Upper lobe of left lung (tissue), 6 donors: ENCODE measurements around the gene USB1. TPM values are rescaled to one million over a fixed set of nuclear protein-coding genes. Genes with fewer than 3 reads are reported as not detected.

Source experiments
- ATAC-seq, 2 donors: fragments of 200-7000 bp; cut with Tn5 transposase; one replicate each; pipeline ENCODE4 v1.9.1; 2022; ENCODE audit warnings: mild to moderate bottlenecking in 2 of 2, moderate library complexity in 2 of 2; ENCODE audit not compliant: low FRiP score in 2 of 2
- DNase-seq, 2 donors: peaks; one replicate each; pipeline ENCODE4 v3.0.0-alpha.2; 2019 to 2020
- H3K27ac ChIP-seq, 4 donors: fragments of 200-600 bp; sonication (generic); one replicate each; pipeline ENCODE4 v1.5.1; 2016 to 2019
- H3K27me3 ChIP-seq, 4 donors: fragments of 200-600 bp; sonication (generic); one replicate each; pipeline ENCODE4 v1.5.1; 2017 to 2019
- H3K36me3 ChIP-seq, 4 donors: fragments of 200-600 bp; sonication (generic); one replicate each; pipeline ENCODE4 v1.5.1; 2016 to 2019
- H3K4me1 ChIP-seq, 4 donors: fragments of 200-600 bp; sonication (generic); one replicate each; pipeline ENCODE4 v1.5.1; 2018 to 2019
- H3K4me3 ChIP-seq, 4 donors: fragments of 200-600 bp; sonication (generic); one replicate each; pipeline ENCODE4 v1.5.1; 2017 to 2019; ENCODE audit warnings: mild to moderate bottlenecking in 2 of 4, moderate library complexity in 1 of 4
- H3K9me3 ChIP-seq, 4 donors: fragments of 200-600 bp; sonication (generic); one replicate each; pipeline ENCODE4 v1.5.1; 2018 to 2019
- EP300 ChIP-seq, 4 donors: sonication (generic); formaldehyde crosslinking; IDR thresholded peaks; one replicate each; pipeline ENCODE4 v1.5.1; 2017; ENCODE audit warnings: antibody characterized with exemption in 4 of 4, control low read depth in 2 of 4
- POLR2A ChIP-seq, 4 donors: fragments of 450-650 bp; IDR thresholded peaks; one replicate each; pipeline ENCODE4 v1.5.1; 2016 to 2017; ENCODE audit warnings: antibody characterized with exemption in 4 of 4, mild to moderate bottlenecking in 2 of 4
- POLR2AphosphoS5 ChIP-seq, 2 donors: sonication (generic); formaldehyde crosslinking; IDR thresholded peaks; one replicate each; pipeline ENCODE4 v1.5.1; 2017; ENCODE audit warnings: antibody characterized with exemption in 2 of 2
- WGBS, 2 donors: methylation state at CpG; one replicate each; pipeline ENCODE4 v1.1.5; 2017 to 2018; 5-methylcytosine and 5-hydroxymethylcytosine counted together
- total RNA-seq, 6 donors: library from RNA; depleted of rRNA in 4 of 6; stranded (reverse); fragments of >200 nt in 4 of 6; gene quantifications; one replicate each; pipeline versions ENCODE4 v1.1.0 to v1.2.1, GENCODE V29; 2016 to 2021
- TF ChIP-seq, protein P1 (sequence below), 6 experiments: fragments of 450-650 bp in 4 of 6; fragments of 200-600 bp in 2 of 6; sonication (generic) in 2 of 6; IDR thresholded peaks; one replicate each; pipeline ENCODE4 v1.5.1; 2016 to 2019; ENCODE audit warnings: antibody characterized with exemption in 6 of 6
- donor health status: DM: no; HTN: no; CAD: no; lungs with moderate emphysema.
- donor health status: DM: no; HTN: yes; CAD: no; lungs with severe emphysema.

Gene USB1
- total RNA-seq, 6 donors from 2014 or later: 32.7 to 55.5 (median 46.5) TPM

DNA sequence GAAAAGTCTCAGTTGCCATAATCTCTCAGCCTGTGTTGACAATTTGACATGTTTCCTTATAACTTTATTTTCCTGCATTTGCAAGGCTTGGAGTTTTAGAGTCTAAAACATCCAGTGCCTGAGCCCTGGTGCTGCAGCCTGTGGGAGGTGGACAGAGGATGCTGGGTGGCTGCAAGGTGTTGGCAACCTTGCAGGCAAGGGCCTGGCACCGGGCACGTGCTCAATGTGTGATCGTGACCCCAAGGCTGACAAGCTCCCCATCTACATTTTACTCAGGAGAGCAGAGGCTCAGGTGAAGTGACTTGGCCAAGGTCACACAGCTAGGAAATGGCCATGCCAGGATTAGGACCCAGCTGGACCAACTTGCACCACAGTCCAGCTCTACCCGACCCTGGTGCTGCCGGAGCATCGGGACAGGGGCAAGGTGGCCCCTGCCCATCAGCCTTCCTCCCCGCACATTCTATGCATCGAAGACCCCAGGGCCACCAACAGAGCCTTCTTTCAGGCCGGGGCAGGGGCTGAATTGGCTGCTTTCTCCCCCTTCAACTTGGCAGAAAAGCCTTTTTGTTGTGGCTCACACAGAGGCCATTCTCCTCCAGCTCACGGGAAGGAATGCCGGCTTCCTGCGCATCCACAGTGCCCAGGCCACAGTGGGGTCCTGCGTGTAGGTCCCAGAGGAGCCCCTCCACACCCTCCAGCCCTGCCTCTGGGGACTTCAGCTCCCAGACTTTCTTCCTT is 47.5 kb downstream of the USB1 start:
- WGBS, 2 donors: 89 to 94% methylated on average over 7 to 13 of the region's 13 CpGs
- H3K36me3 ChIP-seq: peaks cover 0 to 17% (median 4%) of the 10 kb centered on the region in 4 donors
- H3K4me3 ChIP-seq: no peak overlapping the region
- H3K4me1 ChIP-seq: peaks cover 6 to 37% (median 22%) of the 10 kb centered on the region in 4 donors
- no peaks in the 10 kb centered on the region for H3K27me3 ChIP-seq
- peak in 1 of 2 donors; percentile 34 for DNase-seq
- no peaks in the 10 kb centered on the region for H3K9me3 ChIP-seq
- TF ChIP-seq, protein P1, sequence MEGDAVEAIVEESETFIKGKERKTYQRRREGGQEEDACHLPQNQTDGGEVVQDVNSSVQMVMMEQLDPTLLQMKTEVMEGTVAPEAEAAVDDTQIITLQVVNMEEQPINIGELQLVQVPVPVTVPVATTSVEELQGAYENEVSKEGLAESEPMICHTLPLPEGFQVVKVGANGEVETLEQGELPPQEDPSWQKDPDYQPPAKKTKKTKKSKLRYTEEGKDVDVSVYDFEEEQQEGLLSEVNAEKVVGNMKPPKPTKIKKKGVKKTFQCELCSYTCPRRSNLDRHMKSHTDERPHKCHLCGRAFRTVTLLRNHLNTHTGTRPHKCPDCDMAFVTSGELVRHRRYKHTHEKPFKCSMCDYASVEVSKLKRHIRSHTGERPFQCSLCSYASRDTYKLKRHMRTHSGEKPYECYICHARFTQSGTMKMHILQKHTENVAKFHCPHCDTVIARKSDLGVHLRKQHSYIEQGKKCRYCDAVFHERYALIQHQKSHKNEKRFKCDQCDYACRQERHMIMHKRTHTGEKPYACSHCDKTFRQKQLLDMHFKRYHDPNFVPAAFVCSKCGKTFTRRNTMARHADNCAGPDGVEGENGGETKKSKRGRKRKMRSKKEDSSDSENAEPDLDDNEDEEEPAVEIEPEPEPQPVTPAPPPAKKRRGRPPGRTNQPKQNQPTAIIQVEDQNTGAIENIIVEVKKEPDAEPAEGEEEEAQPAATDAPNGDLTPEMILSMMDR (IDR thresholded peaks at IDR 0.05): no peak
- TF ChIP-seq POLR2A (IDR thresholded peaks at IDR 0.05) (no peak), POLR2AphosphoS5 (IDR thresholded peaks at IDR 0.05) (no peak)
- ATAC-seq: no peak
- peak overlapping the region in 1 of 4 donors; percentile 73 for H3K27ac ChIP-seq

DNA sequence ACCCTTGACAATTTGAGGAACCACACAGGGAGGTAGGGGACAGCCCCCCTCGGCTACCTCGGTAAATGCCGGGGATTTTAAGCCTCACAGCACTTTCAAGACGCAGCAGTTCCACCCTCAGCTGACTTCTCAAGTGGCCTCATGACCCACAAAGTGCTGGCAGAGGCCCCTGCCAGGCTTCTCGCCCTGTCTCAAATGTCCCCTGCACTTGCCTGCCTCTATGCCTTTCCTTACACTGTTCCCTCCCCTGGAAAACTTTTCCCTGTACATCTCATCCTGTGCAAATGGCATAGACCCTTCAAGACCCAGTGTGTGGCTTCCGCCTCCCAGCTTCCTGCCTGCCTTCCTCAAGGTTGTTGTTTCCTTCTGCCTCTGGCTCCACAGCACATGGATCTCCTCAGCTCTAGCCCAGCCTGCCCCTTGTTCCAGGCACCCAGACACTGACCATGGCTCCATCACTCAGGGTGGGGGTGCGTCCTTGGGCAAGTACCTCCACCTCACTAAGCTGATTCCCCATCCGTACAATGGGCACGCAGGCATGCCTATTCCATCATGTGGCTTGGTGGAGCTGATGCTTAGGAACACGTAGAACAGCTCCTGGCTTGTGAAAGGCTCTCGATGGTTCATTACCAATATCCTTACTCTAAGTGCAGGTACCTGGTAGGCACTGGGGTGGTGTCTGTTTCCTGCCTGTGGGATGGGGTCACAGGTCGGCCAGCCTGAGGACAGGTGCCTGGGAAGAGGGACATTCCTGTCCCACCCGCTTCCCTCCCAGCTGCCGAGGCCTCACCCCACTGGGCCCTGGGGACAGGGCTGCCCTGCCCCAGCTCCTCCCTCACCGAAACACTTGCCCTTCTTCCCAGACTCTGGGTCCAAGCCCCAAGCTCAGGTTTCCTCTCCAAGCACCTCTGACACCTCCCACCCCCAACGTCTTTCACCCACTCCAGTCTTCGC is 48.3 kb downstream of the USB1 start:
- 75 to 77% methylated on average over 17 of the region's 17 CpGs for WGBS, 2 donors
- ATAC-seq: no peak
- TF ChIP-seq, protein P1 (IDR thresholded peaks at IDR 0.05): no peak
- no peak for TF ChIP-seq POLR2A (IDR thresholded peaks at IDR 0.05)
- TF ChIP-seq POLR2AphosphoS5 (IDR thresholded peaks at IDR 0.05): no peak
- no peak for TF ChIP-seq EP300 (IDR thresholded peaks at IDR 0.05)

DNA sequence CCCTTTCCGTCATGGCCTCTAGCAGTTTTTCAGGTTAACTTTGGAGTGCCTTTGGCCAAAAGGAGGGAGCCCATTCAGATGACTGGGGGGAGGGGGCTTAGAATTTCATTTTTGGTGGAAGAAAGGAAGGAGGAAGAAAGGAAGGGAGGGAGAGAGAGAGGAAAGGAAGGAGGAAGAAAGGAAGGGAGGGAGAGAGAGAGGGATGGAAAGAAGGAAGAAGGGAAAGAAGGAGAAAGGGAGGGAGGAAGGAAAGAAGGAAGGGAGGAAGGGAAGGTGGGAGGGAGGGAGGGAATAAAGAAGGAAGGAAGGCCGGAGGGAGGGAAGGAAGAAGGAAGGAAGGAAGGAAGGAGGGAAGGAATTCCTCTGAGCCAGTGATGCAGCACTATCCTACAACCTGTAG is 50.1 kb downstream of the USB1 start:
- no peaks in the 10 kb centered on the region for H3K36me3 ChIP-seq
- H3K4me3 ChIP-seq: no peak overlapping the region
- H3K27ac ChIP-seq: no peak overlapping the region
- no peaks in the 10 kb centered on the region for H3K9me3 ChIP-seq
- 69% methylated on average over 2 of the region's 2 CpGs for WGBS, 2 donors
- peaks cover 6 to 34% (median 22%) of the 10 kb centered on the region in 4 donors for H3K4me1 ChIP-seq
- TF ChIP-seq, protein P1 (IDR thresholded peaks at IDR 0.05): no peak
- TF ChIP-seq POLR2AphosphoS5 (IDR thresholded peaks at IDR 0.05) (no peak), EP300 (IDR thresholded peaks at IDR 0.05) (no peak), POLR2A (IDR thresholded peaks at IDR 0.05) (no peak)
- no peak for ATAC-seq
- no peaks in the 10 kb centered on the region for H3K27me3 ChIP-seq
- DNase-seq: no peak

More for the DNA sequence above, 48.3 kb downstream of the USB1 start:
- Histone ChIP-seq H3K36me3 (peaks cover 0 to 8% (median 0%) of the 10 kb centered on the region in 4 donors), H3K4me1 (peaks cover 6 to 37% (median 22%) of the 10 kb centered on the region in 4 donors), H3K4me3 (no peak overlapping the region), H3K27me3 (no peaks in the 10 kb centered on the region), H3K9me3 (no peaks in the 10 kb centered on the region), H3K27ac (peak overlapping the region in 1 of 4 donors; percentile 61)
- DNase-seq: no peak

DNA sequence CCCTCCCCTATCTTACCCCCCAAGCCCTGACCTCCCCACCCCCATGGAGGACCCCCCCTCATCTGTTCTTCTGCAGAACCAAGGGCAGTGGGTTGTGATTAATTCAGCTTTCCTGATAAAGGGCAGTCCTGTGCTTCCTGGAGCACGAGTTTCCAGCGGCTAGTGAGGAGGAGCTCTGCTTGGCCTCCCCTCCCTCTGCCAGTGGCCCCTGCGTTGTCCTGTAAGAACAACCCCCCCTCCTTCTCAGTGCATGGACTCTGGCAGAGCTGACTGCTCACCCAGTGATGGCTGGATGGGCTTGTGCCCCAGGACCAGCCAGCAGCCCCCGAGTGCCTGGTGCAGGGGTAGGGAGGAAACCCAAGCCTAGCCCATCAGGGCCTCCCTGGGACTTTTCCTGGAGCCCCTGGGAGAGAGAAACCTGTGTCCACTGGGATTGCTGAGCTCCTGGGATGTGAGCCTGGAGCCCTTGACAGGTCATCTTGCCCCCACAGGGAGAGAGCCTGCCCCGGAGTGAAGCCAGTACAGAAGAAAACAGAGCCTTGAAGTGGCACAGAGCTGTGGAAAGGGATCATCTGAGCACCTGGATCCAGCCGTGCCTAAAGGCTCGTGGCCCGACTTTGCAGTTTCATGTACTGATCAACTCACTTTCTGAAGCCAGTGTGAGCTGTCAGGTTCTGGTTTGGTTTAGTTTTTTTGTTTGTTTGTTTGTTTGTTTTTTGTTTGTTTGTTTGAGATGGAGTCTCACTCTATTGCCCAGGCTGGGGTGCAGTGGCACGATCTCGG is 50.8 kb downstream of the USB1 start:
- TF ChIP-seq EP300 (IDR thresholded peaks at IDR 0.05): no peak
- TF ChIP-seq POLR2A (IDR thresholded peaks at IDR 0.05): no peak
- TF ChIP-seq POLR2AphosphoS5 (IDR thresholded peaks at IDR 0.05): no peak
- TF ChIP-seq, protein P1 (IDR thresholded peaks at IDR 0.05): no peak
- Histone ChIP-seq H3K36me3 (no peaks in the 10 kb centered on the region), H3K27me3 (no peaks in the 10 kb centered on the region), H3K27ac (no peak overlapping the region), H3K4me3 (no peak overlapping the region), H3K4me1 (peaks cover 4 to 26% (median 17%) of the 10 kb centered on the region in 4 donors), H3K9me3 (no peaks in the 10 kb centered on the region)
- 79 to 90% methylated on average over 6 to 10 of the region's 10 CpGs for WGBS, 2 donors
- DNase-seq: no peak
- no peak for ATAC-seq
